D721Med (cell line): ENCODE data around the gene HBA1.
"Not testable (repeated sequence)": the region's sequence is repeated elsewhere in the genome, so short reads cannot be mapped to it uniquely, and the experiment has no call there.

Source experiments
- DNase-seq: peaks from one replicate; pipeline ENCODE4 v3.0.0; 2011; ENCODE audit warnings: low spot score; ENCODE audit not compliant: insufficient read length
- FAIRE-seq: peaks from 2 replicates; lab custom pipeline; 2011; peaks lifted over from hg19 to GRCh38; lab: Jason Lieb, UNC
- TF ChIP-seq, protein P1 (sequence below): IDR thresholded peaks from 2 replicates; pipeline ENCODE4 v1.5.1; 2012; ENCODE audit warnings: mild to moderate bottlenecking, control low read depth; ENCODE audit not compliant: insufficient read depth; ENCODE audit errors: missing control alignments

The HBA1 gene

DNA sequence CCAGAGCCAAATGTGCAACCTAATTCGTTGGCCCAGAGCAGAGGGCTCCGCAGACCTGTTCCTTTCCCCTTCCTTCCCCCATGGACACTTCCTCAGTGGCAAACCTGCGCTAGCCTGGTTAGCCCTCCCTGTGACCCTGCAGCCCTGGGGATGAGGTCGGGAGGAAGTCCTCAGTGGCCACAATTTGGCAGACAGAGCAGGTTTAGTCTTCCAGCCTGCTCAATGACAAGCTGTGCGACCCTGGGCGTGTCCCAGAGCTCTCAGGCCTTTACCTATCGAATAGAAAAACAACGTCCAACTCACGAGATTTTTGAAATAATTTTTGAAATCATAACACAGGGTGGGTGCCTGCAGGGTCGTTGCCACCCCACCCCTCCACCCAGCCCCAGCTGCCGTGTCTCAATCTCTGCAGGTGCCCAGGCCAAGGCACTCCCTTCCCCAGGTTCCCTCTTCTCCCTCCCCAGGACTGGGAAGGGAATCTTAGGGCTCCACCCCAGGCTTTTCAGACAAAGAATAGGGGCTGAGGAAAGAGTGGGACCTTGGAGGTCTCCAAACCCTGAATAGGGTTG, 9.3 kb upstream of the HBA1 start:
- FAIRE-seq (no peak), DNase-seq (no peak)
- TF ChIP-seq, protein P1, sequence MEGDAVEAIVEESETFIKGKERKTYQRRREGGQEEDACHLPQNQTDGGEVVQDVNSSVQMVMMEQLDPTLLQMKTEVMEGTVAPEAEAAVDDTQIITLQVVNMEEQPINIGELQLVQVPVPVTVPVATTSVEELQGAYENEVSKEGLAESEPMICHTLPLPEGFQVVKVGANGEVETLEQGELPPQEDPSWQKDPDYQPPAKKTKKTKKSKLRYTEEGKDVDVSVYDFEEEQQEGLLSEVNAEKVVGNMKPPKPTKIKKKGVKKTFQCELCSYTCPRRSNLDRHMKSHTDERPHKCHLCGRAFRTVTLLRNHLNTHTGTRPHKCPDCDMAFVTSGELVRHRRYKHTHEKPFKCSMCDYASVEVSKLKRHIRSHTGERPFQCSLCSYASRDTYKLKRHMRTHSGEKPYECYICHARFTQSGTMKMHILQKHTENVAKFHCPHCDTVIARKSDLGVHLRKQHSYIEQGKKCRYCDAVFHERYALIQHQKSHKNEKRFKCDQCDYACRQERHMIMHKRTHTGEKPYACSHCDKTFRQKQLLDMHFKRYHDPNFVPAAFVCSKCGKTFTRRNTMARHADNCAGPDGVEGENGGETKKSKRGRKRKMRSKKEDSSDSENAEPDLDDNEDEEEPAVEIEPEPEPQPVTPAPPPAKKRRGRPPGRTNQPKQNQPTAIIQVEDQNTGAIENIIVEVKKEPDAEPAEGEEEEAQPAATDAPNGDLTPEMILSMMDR = no peak

GRCh38 chr16:168424-168823, 8.1 kb upstream of the HBA1 start:
- TF ChIP-seq, protein P1 = no peak
- DNase-seq (no peak), FAIRE-seq (no peak)

DNA sequence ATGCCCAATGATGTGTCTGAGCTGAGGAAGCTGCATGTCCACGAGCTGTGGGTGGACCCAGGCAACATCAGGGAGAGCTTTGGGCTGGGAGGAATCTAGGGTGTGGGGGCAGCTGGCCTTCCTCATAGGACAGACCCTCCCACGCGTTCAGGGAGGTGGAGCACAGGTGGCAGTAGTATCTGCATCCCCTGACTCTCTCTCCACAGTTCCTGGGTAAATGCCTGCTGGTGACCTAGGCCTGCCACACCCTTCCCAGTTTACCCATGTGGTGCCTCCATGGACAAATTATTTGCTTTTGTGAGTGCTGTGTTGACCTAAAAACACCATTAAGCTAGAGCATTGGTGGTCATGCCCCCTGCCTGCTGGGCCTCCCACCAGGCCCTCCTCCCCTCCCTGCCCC, 7.5 kb upstream of the HBA1 start:
- TF ChIP-seq, protein P1 = no peak
- FAIRE-seq (no peak), DNase-seq (no peak)

- DNase-seq, FAIRE-seq: not testable (repeated sequence)
Measured at GRCh38 chr16:170088-170507, 6.4 kb upstream of the HBA1 start.

- FAIRE-seq (no peak), DNase-seq (no peak)
- TF ChIP-seq, protein P1 = no peak
Measured at GRCh38 chr16:170788-171187, 5.7 kb upstream of the HBA1 start.

GRCh38 chr16:172374-172941, 4.0 kb upstream of the HBA1 start, which contains the start of gene HBA2:
HBA2 (plus strand) TSS chr16:172876; CDS start chr16:172913, 37 bp downstream.
- FAIRE-seq, DNase-seq: not testable (repeated sequence)

DNA sequence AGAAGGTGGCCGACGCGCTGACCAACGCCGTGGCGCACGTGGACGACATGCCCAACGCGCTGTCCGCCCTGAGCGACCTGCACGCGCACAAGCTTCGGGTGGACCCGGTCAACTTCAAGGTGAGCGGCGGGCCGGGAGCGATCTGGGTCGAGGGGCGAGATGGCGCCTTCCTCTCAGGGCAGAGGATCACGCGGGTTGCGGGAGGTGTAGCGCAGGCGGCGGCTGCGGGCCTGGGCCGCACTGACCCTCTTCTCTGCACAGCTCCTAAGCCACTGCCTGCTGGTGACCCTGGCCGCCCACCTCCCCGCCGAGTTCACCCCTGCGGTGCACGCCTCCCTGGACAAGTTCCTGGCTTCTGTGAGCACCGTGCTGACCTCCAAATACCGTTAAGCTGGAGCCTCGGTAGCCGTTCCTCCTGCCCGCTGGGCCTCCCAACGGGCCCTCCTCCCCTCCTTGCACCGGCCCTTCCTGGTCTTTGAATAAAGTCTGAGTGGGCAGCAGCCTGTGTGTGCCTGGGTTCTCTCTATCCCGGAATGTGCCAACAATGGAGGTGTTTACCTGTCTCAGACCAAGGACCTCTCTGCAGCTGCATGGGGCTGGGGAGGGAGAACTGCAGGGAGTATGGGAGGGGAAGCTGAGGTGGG, 3.1 kb upstream of the HBA1 start:
- not testable (repeated sequence) for DNase-seq, FAIRE-seq

DNA sequence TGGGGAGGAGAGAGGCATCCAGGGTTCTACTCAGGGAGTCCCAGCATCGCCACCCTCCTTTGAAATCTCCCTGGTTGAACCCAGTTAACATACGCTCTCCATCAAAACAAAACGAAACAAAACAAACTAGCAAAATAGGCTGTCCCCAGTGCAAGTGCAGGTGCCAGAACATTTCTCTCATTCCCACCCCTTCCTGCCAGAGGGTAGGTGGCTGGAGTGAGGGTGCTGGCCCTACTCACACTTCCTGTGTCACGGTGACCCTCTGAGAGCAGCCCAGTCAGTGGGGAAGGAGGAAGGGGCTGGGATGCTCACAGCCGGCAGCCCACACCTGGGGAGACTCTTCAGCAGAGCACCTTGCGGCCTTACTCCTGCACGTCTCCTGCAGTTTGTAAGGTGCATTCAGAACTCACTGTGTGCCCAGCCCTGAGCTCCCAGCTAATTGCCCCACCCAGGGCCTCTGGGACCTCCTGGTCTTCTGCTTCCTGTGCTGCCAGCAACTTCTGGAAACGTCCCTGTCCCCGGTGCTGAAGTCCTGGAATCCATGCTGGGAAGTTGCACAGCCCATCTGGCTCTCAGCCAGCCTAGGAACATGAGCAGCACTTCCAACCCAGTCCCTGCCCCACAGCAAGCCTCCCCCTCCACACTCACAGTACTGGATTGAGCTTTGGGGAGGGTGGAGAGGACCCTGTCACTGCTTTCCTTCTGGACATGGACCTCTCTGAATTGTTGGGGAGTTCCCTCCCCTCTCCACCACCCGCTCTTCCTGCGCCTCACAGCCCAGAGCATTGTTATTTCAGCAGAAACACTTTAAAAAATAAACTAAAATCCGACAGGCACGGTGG, 2.3 kb upstream of the HBA1 start:
- FAIRE-seq, DNase-seq: not testable (repeated sequence)
